KOPT-K1 (cell line): ENCODE results near the gene PAX4.

ENCODE experiments used
- H3K27ac ChIP-seq: fragments of 200-600 bp; sonication (generic); 2 replicates; pipeline ENCODE4 v1.5.1; 2016; ENCODE audit warnings: antibody characterized with exemption, mild to moderate bottlenecking, low read depth, low read length; ENCODE audit not compliant: poor library complexity, severe bottlenecking
- H3K36me3 ChIP-seq: fragments of 200-600 bp; sonication (generic); 2 replicates; pipeline ENCODE4 v1.5.1; 2017; ENCODE audit warnings: antibody characterized with exemption, mild to moderate bottlenecking, low read length, moderate library complexity; ENCODE audit not compliant: insufficient read depth
- H3K9me3 ChIP-seq: fragments of 200-600 bp; sonication (generic); 2 replicates; pipeline ENCODE4 v1.5.1; 2017; ENCODE audit warnings: antibody characterized with exemption, low read length, mild to moderate bottlenecking; ENCODE audit not compliant: insufficient read depth, poor library complexity, severe bottlenecking

Gene PAX4

DNA sequence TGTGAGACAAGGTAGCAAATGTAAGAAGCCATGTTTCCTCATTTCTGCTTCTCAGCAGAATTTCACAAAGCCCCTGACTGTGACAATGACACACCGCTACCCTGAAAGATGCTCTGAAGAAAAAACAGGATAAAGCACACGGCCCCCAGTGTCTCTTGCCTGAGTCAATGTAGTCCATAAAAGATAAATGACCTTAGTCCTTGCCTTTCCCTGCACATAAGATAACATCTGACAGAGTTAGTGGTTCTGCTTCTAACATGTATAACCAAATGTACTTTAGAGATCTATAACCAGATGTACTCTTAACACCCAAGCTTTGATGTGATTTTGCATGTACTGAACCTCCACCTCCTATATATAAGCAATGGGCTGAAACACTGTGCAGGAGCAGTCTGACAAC, 31.0 kb upstream of the PAX4 start:
- no peak overlapping the region for H3K27ac ChIP-seq
- no peaks in the 10 kb centered on the region for H3K36me3 ChIP-seq
- no peaks in the 10 kb centered on the region for H3K9me3 ChIP-seq

GRCh38 chr7:127647636-127648035, 29.7 kb upstream of the PAX4 start:
- Histone ChIP-seq H3K36me3 (no peaks in the 10 kb centered on the region), H3K27ac (no peak overlapping the region), H3K9me3 (no peaks in the 10 kb centered on the region)

GRCh38 chr7:127644484-127644883, 26.5 kb upstream of the PAX4 start:
- no peaks in the 10 kb centered on the region for H3K36me3 ChIP-seq
- H3K9me3 ChIP-seq: no peaks in the 10 kb centered on the region
- H3K27ac ChIP-seq: no peak overlapping the region

DNA sequence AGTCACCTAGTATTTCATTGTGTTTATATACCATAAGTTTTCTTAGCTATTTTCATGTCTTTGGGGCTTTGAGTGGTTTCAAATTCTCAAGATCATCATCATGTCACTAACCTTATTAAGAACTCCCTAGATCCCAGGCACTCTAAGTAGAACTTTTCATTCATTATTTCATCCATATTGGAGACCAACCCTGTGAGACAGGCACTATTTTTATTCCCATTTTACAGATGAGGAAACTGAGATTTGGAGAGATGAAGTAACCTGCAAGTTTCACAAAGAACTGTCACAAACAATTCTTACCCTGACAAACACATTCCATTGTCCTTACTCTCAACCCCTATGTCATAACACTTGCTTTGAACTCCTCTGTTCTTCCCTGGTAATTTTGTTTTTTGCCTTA, 20.3 kb upstream of the PAX4 start:
- H3K9me3 ChIP-seq: peaks cover 3% of the 10 kb centered on the region
- no peak overlapping the region for H3K27ac ChIP-seq
- H3K36me3 ChIP-seq: no peaks in the 10 kb centered on the region

- peaks cover 6% of the 10 kb centered on the region for H3K9me3 ChIP-seq
- no peak overlapping the region for H3K27ac ChIP-seq
- no peaks in the 10 kb centered on the region for H3K36me3 ChIP-seq
Observed at GRCh38 chr7:127635659-127636285, 17.8 kb upstream of the PAX4 start.

DNA sequence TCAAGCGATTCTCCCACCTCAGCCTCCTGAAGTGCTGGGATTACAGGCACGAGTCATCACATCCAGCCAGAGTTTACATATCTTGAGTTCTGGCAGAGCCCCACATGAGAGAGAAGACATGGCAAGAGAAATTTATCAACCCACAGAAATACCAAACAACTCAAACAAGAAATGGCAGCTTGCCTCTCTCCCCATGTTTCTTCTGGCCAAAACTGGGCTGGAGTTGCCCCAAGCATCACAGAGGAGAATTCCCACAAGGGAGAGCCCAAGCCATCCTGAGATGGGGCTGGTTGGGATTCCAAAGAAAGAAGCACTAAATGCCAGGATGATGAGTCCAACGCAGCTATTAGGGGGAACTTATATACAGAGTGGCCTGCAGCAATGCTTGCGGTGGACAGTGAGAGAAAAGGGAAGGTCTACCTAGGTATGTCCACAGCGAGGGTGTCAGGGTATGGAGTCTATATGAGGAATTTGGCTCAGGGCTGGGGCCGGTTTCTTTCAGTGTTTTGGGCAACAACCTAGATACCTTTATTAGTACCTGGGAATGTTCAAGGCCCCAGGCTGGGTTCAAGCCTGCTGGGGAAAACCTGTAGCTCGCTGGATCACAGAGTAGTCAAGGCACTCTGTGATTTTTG, 14.5 kb upstream of the PAX4 start:
- Histone ChIP-seq H3K36me3 (no peaks in the 10 kb centered on the region), H3K27ac (no peak overlapping the region), H3K9me3 (peaks cover 6% of the 10 kb centered on the region)

- Histone ChIP-seq H3K27ac (no peak overlapping the region), H3K36me3 (no peaks in the 10 kb centered on the region), H3K9me3 (peaks cover 6% of the 10 kb centered on the region)
Observed at GRCh38 chr7:127629268-127629854, 11.4 kb upstream of the PAX4 start.

DNA sequence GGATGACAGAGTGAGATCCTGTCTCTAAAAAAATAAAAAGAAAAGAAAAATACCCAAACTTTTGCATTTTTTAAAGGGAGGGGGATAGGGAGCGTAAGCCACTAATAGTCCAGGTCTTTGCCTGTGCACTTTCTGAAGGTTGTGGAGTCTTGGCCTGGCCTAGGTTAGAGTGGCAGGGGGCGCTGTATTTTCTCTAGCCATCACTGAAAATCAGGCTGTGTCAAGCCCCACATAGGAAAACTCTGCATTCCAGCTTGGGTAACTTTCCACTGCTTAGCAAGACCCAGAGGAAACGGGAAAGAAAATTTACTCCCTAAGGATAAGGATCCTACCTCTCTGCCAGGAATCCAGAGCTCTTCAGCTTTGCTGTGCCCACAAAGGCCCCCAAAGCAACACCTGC, 10.5 kb upstream of the PAX4 start:
- Histone ChIP-seq H3K27ac (no peak overlapping the region), H3K36me3 (no peaks in the 10 kb centered on the region), H3K9me3 (peaks cover 5% of the 10 kb centered on the region)

DNA sequence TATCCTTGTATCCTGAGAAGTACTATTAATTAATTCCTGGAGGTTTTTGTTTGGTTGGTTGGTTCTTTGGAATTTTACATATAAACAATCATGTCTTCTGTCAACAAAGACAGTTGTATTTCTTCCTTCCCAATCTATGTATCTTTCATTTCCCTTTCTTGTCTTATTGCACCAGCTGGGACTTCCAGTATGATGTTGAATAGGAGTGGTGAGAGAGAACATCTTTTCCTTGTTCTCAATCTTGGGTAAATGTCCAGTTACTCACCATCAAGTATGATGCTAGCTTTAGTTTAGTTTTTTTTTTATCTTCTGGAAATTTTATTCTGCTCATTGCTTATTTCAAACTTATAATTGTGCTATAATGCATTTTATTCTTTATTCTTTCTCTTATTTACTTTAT, 7.4 kb upstream of the PAX4 start:
- no peaks in the 10 kb centered on the region for H3K36me3 ChIP-seq
- H3K9me3 ChIP-seq: peaks cover 2% of the 10 kb centered on the region
- H3K27ac ChIP-seq: no peak overlapping the region

DNA sequence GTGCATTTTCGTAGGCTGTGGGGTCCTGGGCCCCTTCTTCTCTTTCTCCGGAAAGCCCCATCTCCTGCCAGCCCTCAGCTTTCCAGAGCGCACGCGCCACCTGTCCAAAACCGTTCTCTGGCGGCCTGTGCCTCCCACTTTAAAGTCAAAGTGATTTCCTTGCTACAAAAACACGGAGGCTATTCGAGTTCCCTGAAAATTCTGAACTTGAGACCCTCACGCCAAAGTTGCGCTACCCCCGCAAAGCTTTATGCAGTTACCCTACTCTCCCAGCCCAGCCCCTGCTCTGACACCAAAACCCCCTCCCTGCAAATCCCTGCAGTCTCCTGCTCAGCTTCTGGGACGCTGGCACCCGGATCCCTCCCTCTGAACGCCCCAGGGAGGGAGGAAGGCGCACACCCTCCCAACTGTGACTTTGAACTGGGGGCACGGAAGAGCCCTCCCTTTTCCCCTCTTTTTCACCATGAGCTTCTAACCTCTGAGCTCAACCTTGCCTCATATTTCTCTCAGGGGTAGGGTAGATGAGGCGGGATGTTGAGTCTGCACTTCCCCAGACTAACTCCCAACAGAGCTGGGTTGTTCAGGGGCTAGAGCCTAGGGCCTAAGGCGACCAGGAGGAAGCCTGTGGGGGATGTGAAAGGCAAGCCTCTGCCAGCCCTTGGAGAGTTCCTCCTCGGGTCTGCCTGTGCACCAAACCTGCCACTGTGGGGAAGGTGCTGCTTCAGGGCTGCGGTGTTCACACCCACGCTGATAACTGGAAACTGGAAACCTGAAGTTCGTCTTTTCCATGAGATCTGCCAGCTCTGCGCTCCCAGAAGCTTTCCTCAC, 2.7 kb upstream of the PAX4 start:
- Histone ChIP-seq H3K36me3 (no peaks in the 10 kb centered on the region), H3K9me3 (peaks cover 6% of the 10 kb centered on the region), H3K27ac (no peak overlapping the region)

- H3K9me3 ChIP-seq: peaks cover 6% of the 10 kb centered on the region
- no peaks in the 10 kb centered on the region for H3K36me3 ChIP-seq
- H3K27ac ChIP-seq: no peak overlapping the region
Observed at GRCh38 chr7:127619681-127620405, 1.9 kb upstream of the PAX4 start.

- no peaks in the 10 kb centered on the region for H3K36me3 ChIP-seq
- H3K27ac ChIP-seq: no peak overlapping the region
- peaks cover 6% of the 10 kb centered on the region for H3K9me3 ChIP-seq
Observed at GRCh38 chr7:127618775-127619174, 833 bp upstream of the PAX4 start.

DNA sequence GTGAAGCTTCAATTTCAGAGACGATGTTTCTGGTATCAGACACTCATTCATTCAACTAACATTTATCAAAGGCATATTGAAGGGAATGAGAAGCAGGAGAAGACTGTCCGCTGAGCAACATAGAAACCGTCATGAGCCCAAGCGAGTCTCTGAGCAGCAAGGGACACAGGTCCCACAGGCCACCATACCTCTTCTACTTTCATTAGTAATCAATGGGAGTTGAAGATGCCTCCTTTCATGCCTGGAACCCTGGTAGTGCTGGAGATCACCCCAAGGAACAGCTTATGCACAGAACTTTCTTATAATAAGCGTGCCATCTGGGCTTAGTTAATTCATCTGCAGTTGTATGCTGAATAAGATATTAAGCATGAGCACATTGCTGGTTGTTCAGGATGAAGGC, 1.2 kb downstream of the PAX4 start:
- H3K36me3 ChIP-seq: no peaks in the 10 kb centered on the region
- H3K27ac ChIP-seq: no peak overlapping the region
- H3K9me3 ChIP-seq: peaks cover 6% of the 10 kb centered on the region

DNA sequence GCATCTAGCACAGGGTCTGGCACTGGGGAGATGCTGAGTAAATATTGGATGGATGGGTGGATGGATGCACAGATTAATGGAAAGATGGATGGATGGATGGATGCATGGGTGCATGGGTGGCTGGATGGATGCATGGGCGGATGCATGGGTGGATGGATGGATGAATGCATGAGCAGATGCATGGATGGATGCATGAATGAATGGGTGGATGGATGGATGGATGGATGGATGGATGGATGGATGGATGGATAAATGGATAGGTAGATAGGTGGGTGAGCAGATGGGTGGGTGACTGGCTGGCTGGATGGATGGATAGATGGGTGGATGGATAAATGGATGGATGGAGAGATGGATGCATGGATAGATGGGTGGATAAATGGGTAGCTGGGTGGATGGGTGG, 5.7 kb downstream of the PAX4 start:
- Histone ChIP-seq H3K9me3 (peaks cover 27% of the 10 kb centered on the region), H3K27ac (no peak overlapping the region), H3K36me3 (no peaks in the 10 kb centered on the region)

GRCh38 chr7:127609297-127609696, 8.6 kb downstream of the PAX4 start:
- no peaks in the 10 kb centered on the region for H3K36me3 ChIP-seq
- peaks cover 27% of the 10 kb centered on the region for H3K9me3 ChIP-seq
- no peak overlapping the region for H3K27ac ChIP-seq
